Left cardiac atrium (tissue), 2 donors: ENCODE results near the gene NUMA1. TPM values are rescaled to one million over a fixed set of nuclear protein-coding genes. Genes with fewer than 3 reads are reported as not detected.

Experiments
- microRNA-seq, 2 donors: library from miRNA; unstranded; fragments of <30 nt; microRNA quantifications; one replicate each; pipeline ENCODE4 v1.2.0, GENCODE V29; 2020
- total RNA-seq, 2 donors: library from RNA; stranded (reverse); fragmentation: NEBNext Ultra II Directional; extraction: Animal tissue kit (Norgen Biotek cat#: 25700); gene quantifications; one replicate each; pipeline ENCODE4 v1.2.1, GENCODE V29; 2021
- donor health status: DM: no; HTN: yes; CAD: no; lungs with severe emphysema.
- donor health status: DM: yes; HTN: yes; CAD: no.

Gene NUMA1
- total RNA-seq, 2 donors from 2014 or later, result 73.3 to 86.7 TPM

Small RNA genes within 50 kb of the gene (microRNA-seq; reads per million reads assigned to microRNA genes)
- 0 reads per million in 2 donors for gene MIR3165

Other genes starting within 250 kb of the NUMA1 start
- not detected for gene DEFB108B, start 247.3 kb downstream of the NUMA1 start, total RNA-seq
- not detected for gene DEFB131B, start 202.1 kb downstream of the NUMA1 start, total RNA-seq
- 1 to 10 TPM; 3.8 to 5.5 TPM for gene XNDC1N, start 151.9 kb downstream of the NUMA1 start, total RNA-seq
- gene RNF121, start 151.5 kb downstream of the NUMA1 start, total RNA-seq, result 10 to 100 TPM; 25.9 to 26.9 TPM
- 1 to 10 TPM; 4.4 to 7.3 TPM for gene IL18BP, start 81.6 kb downstream of the NUMA1 start, total RNA-seq
- gene LRRC51, start 308 bp upstream of the NUMA1 start, total RNA-seq, result 1 to 10 TPM; 3.9 to 5.0 TPM
- gene LAMTOR1, start 22.8 kb upstream of the NUMA1 start, total RNA-seq, result 10 to 100 TPM; 76.4 to 88.0 TPM
- gene TOMT, start 25.4 kb upstream of the NUMA1 start, total RNA-seq, result not detected
- gene ANAPC15, start 32.2 kb upstream of the NUMA1 start, total RNA-seq, result 10 to 100 TPM; 43.3 to 45.0 TPM
- 1 to 10 TPM; 2.2 to 3.5 TPM for gene FOLR3, start 55.2 kb upstream of the NUMA1 start, total RNA-seq
- not detected for gene FOLR1, start 111.6 kb upstream of the NUMA1 start, total RNA-seq
- 10 to 100 TPM; 24.0 to 57.0 TPM for gene FOLR2, start 136.3 kb upstream of the NUMA1 start, total RNA-seq
- gene INPPL1, start 144.2 kb upstream of the NUMA1 start, total RNA-seq, result 10 to 100 TPM; 89.5 to 96.4 TPM
- not detected for gene PHOX2A, start 163.6 kb upstream of the NUMA1 start, total RNA-seq